Keratinocyte (primary cell): ENCODE measurements around the gene CASTOR1. TPM values are rescaled to one million over a fixed set of nuclear protein-coding genes. Genes with fewer than 3 reads are reported as not detected.

Experiments
- DNase-seq: peaks from one replicate; pipeline ENCODE4 v3.0.0-alpha.2; 2011; ENCODE audit warnings: low read depth, missing footprints, low spot score
- FAIRE-seq: peaks from 2 replicates; lab custom pipeline; 2011; peaks lifted over from hg19 to GRCh38; lab: Jason Lieb, UNC
- H2AFZ ChIP-seq: 2 replicates; pipeline ENCODE4 v1.6.0; 2012; ENCODE audit warnings: low read length, control low read depth, inconsistent platforms; ENCODE audit not compliant: control insufficient read depth
- H3K27ac ChIP-seq: 2 replicates; pipeline ENCODE4 v1.5.1; 2011; ENCODE audit warnings: low read length; ENCODE audit not compliant: control insufficient read depth, insufficient read depth
- H3K27me3 ChIP-seq: 3 replicates; pipeline ENCODE4 v1.6.0; 2011; ENCODE audit warnings: low read length; ENCODE audit not compliant: control insufficient read depth, insufficient read depth; ENCODE audit errors: extremely low read depth
- H3K36me3 ChIP-seq, 2 experiments: 2 replicates in 1 of 2; 3 replicates in 1 of 2; pipeline ENCODE4 v1.5.1; 2011; ENCODE audit warnings: low read length in 2 of 2, mild to moderate bottlenecking in 1 of 2; ENCODE audit not compliant: control insufficient read depth in 2 of 2, insufficient read depth in 2 of 2; ENCODE audit errors: extremely low read depth in 1 of 2
- H3K4me1 ChIP-seq: 3 replicates; pipeline ENCODE4 v1.5.1; 2011; ENCODE audit warnings: low read length; ENCODE audit not compliant: control insufficient read depth, insufficient read depth; ENCODE audit errors: extremely low read depth
- H3K4me2 ChIP-seq: 3 replicates; pipeline ENCODE4 v1.6.0; 2011; ENCODE audit warnings: low read depth, low read length; ENCODE audit not compliant: control insufficient read depth, insufficient read depth; ENCODE audit errors: extremely low read depth
- H3K4me3 ChIP-seq, 3 experiments: fragments of 200-600 bp in 1 of 3; sonication (generic) in 1 of 3; 2 replicates in 2 of 3; 3 replicates in 1 of 3; pipeline ENCODE4 v1.5.1; 2011 to 2016; ENCODE audit warnings: low read length in 3 of 3, mild to moderate bottlenecking in 3 of 3, control low read depth in 2 of 3, inconsistent platforms in 1 of 3, low read depth in 1 of 3, mixed read lengths in 1 of 3, mixed run types in 1 of 3, moderate library complexity in 1 of 3; ENCODE audit not compliant: control insufficient read depth in 2 of 3, insufficient read depth in 2 of 3; ENCODE audit errors: extremely low read depth in 1 of 3
- H3K79me2 ChIP-seq: 2 replicates; pipeline ENCODE4 v1.6.0; 2012; ENCODE audit warnings: low read length; ENCODE audit not compliant: control insufficient read depth, insufficient read depth
- H3K9ac ChIP-seq: 3 replicates; pipeline ENCODE4 v1.6.0; 2011; ENCODE audit warnings: low read length; ENCODE audit not compliant: control insufficient read depth, insufficient read depth; ENCODE audit errors: extremely low read depth
- H3K9me1 ChIP-seq: 3 replicates; pipeline ENCODE4 v1.6.0; 2011; ENCODE audit warnings: low read length; ENCODE audit not compliant: control insufficient read depth, insufficient read depth; ENCODE audit errors: extremely low read depth
- H3K9me3 ChIP-seq: 2 replicates; pipeline ENCODE4 v1.5.1; 2012; ENCODE audit warnings: low read depth, low read length; ENCODE audit not compliant: control insufficient read depth
- H4K20me1 ChIP-seq: 3 replicates; pipeline ENCODE4 v1.6.0; 2011; ENCODE audit warnings: low read length; ENCODE audit not compliant: control insufficient read depth, insufficient read depth; ENCODE audit errors: extremely low read depth
- EZH2 ChIP-seq: IDR thresholded peaks from one replicate; pipeline ENCODE4 v1.6.1; 2012; ENCODE audit warnings: inconsistent platforms, mild to moderate bottlenecking, low read length, moderate library complexity
- dilution Hi-C: fragments of 300-500 bp; cut with MboI; formaldehyde crosslinking; loops from one replicate; pipeline ENCODE4 v1.7.0; 2020; ENCODE audit warnings: low sequenced_read_pairs; ENCODE audit not compliant: extremely low pct_ligation_motif_present
- polyA plus RNA-seq, 5 experiments: library from polyadenylated mRNA; depleted of rRNA in 3 of 5; stranded (reverse) in 3 of 5; stranded (forward) in 1 of 5; unstranded in 1 of 5; fragments of >200 nt; gene quantifications; 1 replicate in 1 of 5; 2 replicates in 3 of 5; 3 replicates in 1 of 5; pipeline versions ENCODE4 v1.2.1 to v1.2.3, GENCODE V29; 2011 to 2012; ENCODE audit warnings: missing spikeins in 2 of 5, low read depth in 1 of 5, low replicate concordance in 1 of 5
- TF ChIP-seq, protein P1 (sequence below), 3 experiments: IDR thresholded peaks in 1 of 3; conservative IDR thresholded peaks in 1 of 3; optimal IDR thresholded peaks in 1 of 3; 2 replicates in 2 of 3; 3 replicates in 1 of 3; pipeline versions ENCODE3 to v1.5.1; 2011; ENCODE audit warnings: low read length in 3 of 3, mild to moderate bottlenecking in 3 of 3, moderate library complexity in 2 of 3, control low read depth in 1 of 3, inconsistent platforms in 1 of 3; ENCODE audit not compliant: insufficient read depth in 2 of 3; ENCODE audit errors: extremely low read depth in 1 of 3

The CASTOR1 gene
- polyA plus RNA-seq, 1 donor (not counting 4 experiments of a cell fraction or from before 2014, with no cell fraction given), result 9.1 TPM

DNA sequence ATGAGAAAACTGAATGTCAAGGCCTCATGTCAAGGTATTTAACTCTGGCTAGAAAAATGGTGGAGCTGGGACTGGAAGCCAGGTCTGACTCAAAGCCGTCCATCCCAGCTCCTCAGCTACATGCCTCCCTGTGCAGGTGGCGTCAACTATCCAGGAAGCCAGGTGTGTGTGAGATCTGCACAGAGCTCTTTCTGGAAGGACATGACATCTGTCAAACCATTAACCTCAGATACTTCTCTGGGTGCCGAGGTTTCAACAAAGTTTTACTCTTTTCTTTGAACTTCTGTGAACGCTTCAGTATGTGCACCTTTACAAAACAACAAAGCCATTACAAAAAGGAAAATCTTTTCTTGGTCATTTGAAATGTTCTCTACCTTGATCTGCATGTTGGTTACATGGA lies 7.0 kb upstream of the CASTOR1 start:
- Histone ChIP-seq H3K9me1 (no peaks in the 10 kb centered on the region), H4K20me1 (peaks cover 4% of the 10 kb centered on the region), H3K4me1 (peaks cover 20% of the 10 kb centered on the region), H3K27me3 (no peaks in the 10 kb centered on the region), H3K4me3 (no peak overlapping the region), H3K4me2 (no peak overlapping the region), H2AFZ (no peak overlapping the region), H3K27ac (no peak overlapping the region), H3K9ac (no peak overlapping the region), H3K36me3 (peaks cover 52 to 56% of the 10 kb centered on the region in 2 experiments), H3K9me3 (no peaks in the 10 kb centered on the region), H3K79me2 (peaks cover 6% of the 10 kb centered on the region)
- dilution Hi-C loops, result no loop called here
- no peak for FAIRE-seq
- no peak for DNase-seq
- TF ChIP-seq, protein P1, sequence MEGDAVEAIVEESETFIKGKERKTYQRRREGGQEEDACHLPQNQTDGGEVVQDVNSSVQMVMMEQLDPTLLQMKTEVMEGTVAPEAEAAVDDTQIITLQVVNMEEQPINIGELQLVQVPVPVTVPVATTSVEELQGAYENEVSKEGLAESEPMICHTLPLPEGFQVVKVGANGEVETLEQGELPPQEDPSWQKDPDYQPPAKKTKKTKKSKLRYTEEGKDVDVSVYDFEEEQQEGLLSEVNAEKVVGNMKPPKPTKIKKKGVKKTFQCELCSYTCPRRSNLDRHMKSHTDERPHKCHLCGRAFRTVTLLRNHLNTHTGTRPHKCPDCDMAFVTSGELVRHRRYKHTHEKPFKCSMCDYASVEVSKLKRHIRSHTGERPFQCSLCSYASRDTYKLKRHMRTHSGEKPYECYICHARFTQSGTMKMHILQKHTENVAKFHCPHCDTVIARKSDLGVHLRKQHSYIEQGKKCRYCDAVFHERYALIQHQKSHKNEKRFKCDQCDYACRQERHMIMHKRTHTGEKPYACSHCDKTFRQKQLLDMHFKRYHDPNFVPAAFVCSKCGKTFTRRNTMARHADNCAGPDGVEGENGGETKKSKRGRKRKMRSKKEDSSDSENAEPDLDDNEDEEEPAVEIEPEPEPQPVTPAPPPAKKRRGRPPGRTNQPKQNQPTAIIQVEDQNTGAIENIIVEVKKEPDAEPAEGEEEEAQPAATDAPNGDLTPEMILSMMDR (optimal IDR thresholded peaks at IDR 0.05 in 1 of 3, IDR thresholded peaks at IDR 0.05 in 1 of 3, conservative IDR thresholded peaks at IDR 0.05 in 1 of 3; ENCODE audit: extremely low read depth in 1 of 3, insufficient read depth in 2 of 3, low read length in 3 of 3), result no peak
- no peak for TF ChIP-seq EZH2

DNA sequence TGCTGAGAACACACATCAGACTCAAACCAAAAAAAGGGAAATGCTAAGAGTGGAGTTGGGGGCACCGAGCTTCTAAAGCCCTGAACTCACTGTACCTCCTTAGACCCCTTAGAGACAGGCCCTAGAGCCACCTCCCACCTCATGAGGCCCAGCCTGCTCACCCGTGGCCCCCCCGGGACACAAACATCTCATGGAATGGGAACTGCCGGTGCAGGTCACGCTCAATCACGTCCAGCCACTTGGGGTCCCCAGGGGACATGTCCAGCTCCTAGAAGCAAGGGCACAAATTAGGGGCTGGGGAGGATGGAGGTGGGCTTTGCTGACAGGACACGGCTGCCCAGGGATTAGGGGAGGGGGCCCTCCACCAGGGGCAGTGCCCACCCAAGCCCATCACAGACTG lies 6.3 kb upstream of the CASTOR1 start:
- H3K27ac ChIP-seq, result no peak overlapping the region
- H3K4me3 ChIP-seq, result no peak overlapping the region
- H2AFZ ChIP-seq, result no peak overlapping the region
- H3K9me1 ChIP-seq, result no peaks in the 10 kb centered on the region
- H3K36me3 ChIP-seq, result peaks cover 47 to 49% of the 10 kb centered on the region in 2 experiments
- peaks cover 4% of the 10 kb centered on the region for H4K20me1 ChIP-seq
- no peak overlapping the region for H3K4me2 ChIP-seq
- FAIRE-seq (no peak), DNase-seq (no peak)
- H3K4me1 ChIP-seq, result peaks cover 25% of the 10 kb centered on the region
- H3K9me3 ChIP-seq, result no peaks in the 10 kb centered on the region
- no peak overlapping the region for H3K9ac ChIP-seq
- H3K27me3 ChIP-seq, result no peaks in the 10 kb centered on the region
- TF ChIP-seq, protein P1 (optimal IDR thresholded peaks at IDR 0.05 in 1 of 3, IDR thresholded peaks at IDR 0.05 in 1 of 3, conservative IDR thresholded peaks at IDR 0.05 in 1 of 3; ENCODE audit: extremely low read depth in 1 of 3, insufficient read depth in 2 of 3, low read length in 3 of 3), result no peak
- no peak for TF ChIP-seq EZH2
- H3K79me2 ChIP-seq, result peaks cover 1% of the 10 kb centered on the region
- dilution Hi-C loops, result no loop called here
